Measurements from ENCODE around the gene AEBP1.

Gene AEBP1

GRCh38 chr7:44075296-44076075, 28.7 kb upstream of the AEBP1 start:
- H3K4me3 ChIP-seq (ENCODE audit: low read depth, low read length) = no peak overlapping the region
- no peak for DNase-seq (ENCODE audit: low read depth)
- TF ChIP-seq CTCF (IDR thresholded peaks at IDR 0.05; ENCODE audit: control insufficient read depth, extremely low read depth, insufficient read depth) = no peak

- TF ChIP-seq CTCF (IDR thresholded peaks at IDR 0.05; ENCODE audit: control insufficient read depth, extremely low read depth, insufficient read depth) = no peak
- DNase-seq (ENCODE audit: low read depth) = no peak
- H3K4me3 ChIP-seq (ENCODE audit: low read depth, low read length) = no peak overlapping the region
Measured at GRCh38 chr7:44076101-44076895, 27.8 kb upstream of the AEBP1 start.

- DNase-seq (ENCODE audit: low read depth) = no peak
- no peak overlapping the region for H3K4me3 ChIP-seq (ENCODE audit: low read depth, low read length)
- no peak for TF ChIP-seq CTCF (IDR thresholded peaks at IDR 0.05; ENCODE audit: control insufficient read depth, extremely low read depth, insufficient read depth)
Measured at GRCh38 chr7:44077061-44077460, 27.1 kb upstream of the AEBP1 start.

- no peak for DNase-seq (ENCODE audit: low read depth)
- TF ChIP-seq CTCF (IDR thresholded peaks at IDR 0.05; ENCODE audit: control insufficient read depth, extremely low read depth, insufficient read depth) = no peak
- H3K4me3 ChIP-seq (ENCODE audit: low read depth, low read length) = no peak overlapping the region
Measured at GRCh38 chr7:44077681-44078091, 26.5 kb upstream of the AEBP1 start.

GRCh38 chr7:44078521-44078920, 25.6 kb upstream of the AEBP1 start:
- H3K4me3 ChIP-seq (ENCODE audit: low read depth, low read length) = no peak overlapping the region
- DNase-seq (ENCODE audit: low read depth) = no peak
- TF ChIP-seq CTCF (IDR thresholded peaks at IDR 0.05; ENCODE audit: control insufficient read depth, extremely low read depth, insufficient read depth) = no peak

GRCh38 chr7:44079331-44080021, 24.7 kb upstream of the AEBP1 start:
- H3K4me3 ChIP-seq (ENCODE audit: low read depth, low read length) = no peak overlapping the region
- DNase-seq (ENCODE audit: low read depth) = no peak
- no peak for TF ChIP-seq CTCF (IDR thresholded peaks at IDR 0.05; ENCODE audit: control insufficient read depth, extremely low read depth, insufficient read depth)

All from LNCaP clone FGC (cell line).